ENCODE data around the gene HCN4. TPM values are rescaled to one million over a fixed set of nuclear protein-coding genes. Genes with fewer than 3 reads are reported as not detected.

The HCN4 gene
- polyA plus RNA-seq, 1 donor = 0.49 TPM

DNA sequence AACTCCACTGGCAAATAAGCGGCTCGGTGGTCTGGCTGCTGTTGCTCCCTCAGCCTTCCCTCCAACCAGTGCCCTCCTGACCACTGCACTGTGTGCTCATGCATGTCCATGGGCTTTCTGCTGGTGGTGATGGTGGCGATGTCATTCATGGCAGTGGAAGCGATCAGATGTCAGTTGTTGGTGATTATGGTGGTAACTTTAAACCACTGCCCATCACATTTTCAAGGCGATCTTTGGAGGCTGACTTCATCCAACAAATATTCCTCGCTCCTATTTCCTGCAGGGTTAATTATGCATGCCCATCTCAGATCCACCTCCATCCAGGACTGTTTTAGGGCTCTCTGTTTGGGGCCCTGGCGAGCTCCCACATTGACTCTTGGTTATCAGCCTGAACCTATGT lies 13.4 kb upstream of the HCN4 start:
- H3K27ac ChIP-seq (ENCODE audit: low read length) = no peak overlapping the region
- DNase-seq = no peak
- no peaks in the 10 kb centered on the region for H3K4me1 ChIP-seq (ENCODE audit: control insufficient read depth, insufficient read depth, low read length)
- H3K4me3 ChIP-seq (ENCODE audit: low read length) = no peak overlapping the region
- peaks cover 3% of the 10 kb centered on the region for H3K27me3 ChIP-seq (ENCODE audit: control insufficient read depth, insufficient read depth, low read length)
- no CpG with 5 or more reads among the region's 7 CpGs for WGBS (ENCODE audit: insufficient coverage, low lambda C conversion rate)
- no peaks in the 10 kb centered on the region for H3K36me3 ChIP-seq (ENCODE audit: control insufficient read depth, insufficient read depth, low read length)
- H3K9me3 ChIP-seq (ENCODE audit: control insufficient read depth, low read depth, low read length) = peaks cover 6% of the 10 kb centered on the region

- Histone ChIP-seq H3K4me3 (ENCODE audit: low read length) (no peak overlapping the region), H3K27ac (ENCODE audit: low read length) (no peak overlapping the region), H3K9me3 (ENCODE audit: control insufficient read depth, low read depth, low read length) (peaks cover 6% of the 10 kb centered on the region), H3K27me3 (ENCODE audit: control insufficient read depth, insufficient read depth, low read length) (peaks cover 7% of the 10 kb centered on the region), H3K4me1 (ENCODE audit: control insufficient read depth, insufficient read depth, low read length) (no peaks in the 10 kb centered on the region), H3K36me3 (ENCODE audit: control insufficient read depth, insufficient read depth, low read length) (no peaks in the 10 kb centered on the region)
- no peak for DNase-seq
- no CpG with 5 or more reads among the region's 2 CpGs for WGBS (ENCODE audit: insufficient coverage, low lambda C conversion rate)
Measured at GRCh38 chr15:73380661-73381060, 11.9 kb upstream of the HCN4 start.

- Histone ChIP-seq H3K36me3 (ENCODE audit: control insufficient read depth, insufficient read depth, low read length) (no peaks in the 10 kb centered on the region), H3K4me1 (ENCODE audit: control insufficient read depth, insufficient read depth, low read length) (no peaks in the 10 kb centered on the region), H3K27me3 (ENCODE audit: control insufficient read depth, insufficient read depth, low read length) (peaks cover 25% of the 10 kb centered on the region), H3K27ac (ENCODE audit: low read length) (no peak overlapping the region), H3K4me3 (ENCODE audit: low read length) (no peak overlapping the region), H3K9me3 (ENCODE audit: control insufficient read depth, low read depth, low read length) (peaks cover 6% of the 10 kb centered on the region)
- no CpG with 5 or more reads among the region's 12 CpGs for WGBS (ENCODE audit: insufficient coverage, low lambda C conversion rate)
- DNase-seq = no peak
Measured at GRCh38 chr15:73378089-73378488, 9.3 kb upstream of the HCN4 start.

- H3K9me3 ChIP-seq (ENCODE audit: control insufficient read depth, low read depth, low read length) = peaks cover 3% of the 10 kb centered on the region
- H3K27ac ChIP-seq (ENCODE audit: low read length) = no peak overlapping the region
- no CpG with 5 or more reads among the region's 6 CpGs for WGBS (ENCODE audit: insufficient coverage, low lambda C conversion rate)
- H3K27me3 ChIP-seq (ENCODE audit: control insufficient read depth, insufficient read depth, low read length) = peaks cover 42% of the 10 kb centered on the region
- H3K4me1 ChIP-seq (ENCODE audit: control insufficient read depth, insufficient read depth, low read length) = no peaks in the 10 kb centered on the region
- no peaks in the 10 kb centered on the region for H3K36me3 ChIP-seq (ENCODE audit: control insufficient read depth, insufficient read depth, low read length)
- no peak overlapping the region for H3K4me3 ChIP-seq (ENCODE audit: low read length)
- DNase-seq = no peak
Measured at GRCh38 chr15:73375755-73376305, 7.1 kb upstream of the HCN4 start.

GRCh38 chr15:73375012-73375411 lies 6.3 kb upstream of the HCN4 start:
- 60% methylated on average over 2 of the region's 5 CpGs for WGBS (ENCODE audit: insufficient coverage, low lambda C conversion rate)
- no peaks in the 10 kb centered on the region for H3K36me3 ChIP-seq (ENCODE audit: control insufficient read depth, insufficient read depth, low read length)
- no peak overlapping the region for H3K27ac ChIP-seq (ENCODE audit: low read length)
- H3K27me3 ChIP-seq (ENCODE audit: control insufficient read depth, insufficient read depth, low read length) = peaks cover 50% of the 10 kb centered on the region
- H3K4me1 ChIP-seq (ENCODE audit: control insufficient read depth, insufficient read depth, low read length) = no peaks in the 10 kb centered on the region
- H3K9me3 ChIP-seq (ENCODE audit: control insufficient read depth, low read depth, low read length) = no peaks in the 10 kb centered on the region
- DNase-seq = no peak
- H3K4me3 ChIP-seq (ENCODE audit: low read length) = no peak overlapping the region

DNA sequence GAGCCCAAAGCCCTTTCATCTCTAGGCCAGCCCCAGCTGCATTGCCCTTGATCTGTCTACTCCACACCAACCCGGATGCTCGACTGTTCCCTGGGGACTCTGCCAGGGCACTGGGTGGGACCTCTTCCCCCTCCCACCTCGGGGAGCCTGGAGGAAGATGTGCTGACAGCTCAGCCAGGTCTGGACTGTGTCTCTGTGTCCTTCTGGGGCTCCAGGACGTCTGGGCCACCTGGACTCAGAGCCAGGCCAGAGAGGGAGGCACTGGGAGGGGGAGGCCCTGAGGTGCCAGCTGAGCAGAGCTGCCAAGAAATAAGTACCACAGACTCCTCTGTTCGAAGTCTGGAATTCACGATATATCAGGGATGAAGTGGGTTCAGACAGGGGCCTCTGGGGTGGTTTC lies 5.8 kb upstream of the HCN4 start:
- no CpG with 5 or more reads among the region's 6 CpGs for WGBS (ENCODE audit: insufficient coverage, low lambda C conversion rate)
- DNase-seq = no peak
- H3K36me3 ChIP-seq (ENCODE audit: control insufficient read depth, insufficient read depth, low read length) = no peaks in the 10 kb centered on the region

GRCh38 chr15:73373221-73373620 lies 4.5 kb upstream of the HCN4 start:
- WGBS (ENCODE audit: insufficient coverage, low lambda C conversion rate) = no CpG with 5 or more reads among the region's 1 CpG
- Histone ChIP-seq H3K4me3 (ENCODE audit: low read length) (no peak overlapping the region), H3K4me1 (ENCODE audit: control insufficient read depth, insufficient read depth, low read length) (peaks cover 4% of the 10 kb centered on the region), H3K27me3 (ENCODE audit: control insufficient read depth, insufficient read depth, low read length) (peaks cover 64% of the 10 kb centered on the region), H3K36me3 (ENCODE audit: control insufficient read depth, insufficient read depth, low read length) (no peaks in the 10 kb centered on the region), H3K27ac (ENCODE audit: low read length) (no peak overlapping the region), H3K9me3 (ENCODE audit: control insufficient read depth, low read depth, low read length) (no peaks in the 10 kb centered on the region)
- no peak for DNase-seq

More for the DNA sequence above, 5.8 kb upstream of the HCN4 start:
- Histone ChIP-seq H3K4me1 (ENCODE audit: control insufficient read depth, insufficient read depth, low read length) (no peaks in the 10 kb centered on the region), H3K27ac (ENCODE audit: low read length) (no peak overlapping the region), H3K27me3 (ENCODE audit: control insufficient read depth, insufficient read depth, low read length) (peaks cover 54% of the 10 kb centered on the region), H3K4me3 (ENCODE audit: low read length) (no peak overlapping the region), H3K9me3 (ENCODE audit: control insufficient read depth, low read depth, low read length) (no peaks in the 10 kb centered on the region)

DNA sequence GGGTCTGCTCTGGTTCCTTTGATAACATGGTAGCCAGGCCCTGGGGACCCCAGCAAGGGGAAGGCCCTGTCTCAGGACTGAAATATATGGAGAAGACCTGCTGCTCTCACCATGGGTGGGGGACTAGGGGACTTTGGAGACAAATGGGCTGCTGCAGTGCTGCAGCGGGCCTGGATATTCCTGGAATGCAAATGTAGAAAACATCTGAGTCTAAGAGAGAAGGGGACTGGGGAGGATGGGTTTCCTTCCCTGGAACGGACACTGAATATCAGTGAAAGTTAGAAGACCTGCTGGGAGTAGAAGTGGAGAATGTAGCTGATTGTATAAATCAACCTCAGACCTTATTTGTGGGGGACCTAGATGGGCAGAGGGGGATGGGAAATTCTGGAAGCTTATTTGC lies 3.1 kb upstream of the HCN4 start:
- Histone ChIP-seq H3K27me3 (ENCODE audit: control insufficient read depth, insufficient read depth, low read length) (peaks cover 71% of the 10 kb centered on the region), H3K36me3 (ENCODE audit: control insufficient read depth, insufficient read depth, low read length) (no peaks in the 10 kb centered on the region)
- no CpG with 5 or more reads among the region's 2 CpGs for WGBS (ENCODE audit: insufficient coverage, low lambda C conversion rate)

GRCh38 chr15:73370151-73370550 lies 1.4 kb upstream of the HCN4 start:
- peaks cover 7% of the 10 kb centered on the region for H3K4me1 ChIP-seq (ENCODE audit: control insufficient read depth, insufficient read depth, low read length)

More for the DNA sequence above, 3.1 kb upstream of the HCN4 start:
- H3K4me1 ChIP-seq (ENCODE audit: control insufficient read depth, insufficient read depth, low read length) = peaks cover 7% of the 10 kb centered on the region
- H3K4me3 ChIP-seq (ENCODE audit: low read length) = no peak overlapping the region
- no peak overlapping the region for H3K27ac ChIP-seq (ENCODE audit: low read length)
- no peaks in the 10 kb centered on the region for H3K9me3 ChIP-seq (ENCODE audit: control insufficient read depth, low read depth, low read length)
- DNase-seq = no peak

GRCh38 chr15:73369154-73369694 lies 466 bp upstream of the HCN4 start:
- peaks cover 7% of the 10 kb centered on the region for H3K4me1 ChIP-seq (ENCODE audit: control insufficient read depth, insufficient read depth, low read length)
- H3K27me3 ChIP-seq (ENCODE audit: control insufficient read depth, insufficient read depth, low read length) = peaks cover 78% of the 10 kb centered on the region
- DNase-seq = no peak
- WGBS (ENCODE audit: insufficient coverage, low lambda C conversion rate) = no CpG with 5 or more reads among the region's 44 CpGs
- no peak overlapping the region for H3K4me3 ChIP-seq (ENCODE audit: low read length)
- no peaks in the 10 kb centered on the region for H3K9me3 ChIP-seq (ENCODE audit: control insufficient read depth, low read depth, low read length)
- no peaks in the 10 kb centered on the region for H3K36me3 ChIP-seq (ENCODE audit: control insufficient read depth, insufficient read depth, low read length)
- no peak overlapping the region for H3K27ac ChIP-seq (ENCODE audit: low read length)

More at GRCh38 chr15:73370151-73370550, 1.4 kb upstream of the HCN4 start:
- no peaks in the 10 kb centered on the region for H3K36me3 ChIP-seq (ENCODE audit: control insufficient read depth, insufficient read depth, low read length)
- H3K27me3 ChIP-seq (ENCODE audit: control insufficient read depth, insufficient read depth, low read length) = peaks cover 78% of the 10 kb centered on the region
- 100% methylated on average over 1 of the region's 3 CpGs for WGBS (ENCODE audit: insufficient coverage, low lambda C conversion rate)
- H3K9me3 ChIP-seq (ENCODE audit: control insufficient read depth, low read depth, low read length) = no peaks in the 10 kb centered on the region
- no peak for DNase-seq
- no peak overlapping the region for H3K27ac ChIP-seq (ENCODE audit: low read length)
- H3K4me3 ChIP-seq (ENCODE audit: low read length) = no peak overlapping the region
